Peyer's patch (tissue), 4 donors: ENCODE data around the gene NRBF2.
A peak's percentile ranks its signal among the peaks of the same experiment; 100 is the strongest.

Experiments used
- POLR2A ChIP-seq, 2 donors: fragments of 450-650 bp; IDR thresholded peaks; one replicate each; pipeline ENCODE4 v1.5.1; 2017; ENCODE audit warnings: antibody characterized with exemption in 2 of 2, mild to moderate bottlenecking in 2 of 2, moderate library complexity in 2 of 2
- TF ChIP-seq, protein P1 (sequence below), 6 experiments: fragments of 450-650 bp in 4 of 6; fragments of 200-600 bp in 2 of 6; sonication (generic) in 1 of 6; IDR thresholded peaks; one replicate each; pipeline ENCODE4 v1.5.1; 2017 to 2019; ENCODE audit warnings: antibody characterized with exemption in 6 of 6, mild to moderate bottlenecking in 3 of 6, moderate library complexity in 1 of 6

DNA sequence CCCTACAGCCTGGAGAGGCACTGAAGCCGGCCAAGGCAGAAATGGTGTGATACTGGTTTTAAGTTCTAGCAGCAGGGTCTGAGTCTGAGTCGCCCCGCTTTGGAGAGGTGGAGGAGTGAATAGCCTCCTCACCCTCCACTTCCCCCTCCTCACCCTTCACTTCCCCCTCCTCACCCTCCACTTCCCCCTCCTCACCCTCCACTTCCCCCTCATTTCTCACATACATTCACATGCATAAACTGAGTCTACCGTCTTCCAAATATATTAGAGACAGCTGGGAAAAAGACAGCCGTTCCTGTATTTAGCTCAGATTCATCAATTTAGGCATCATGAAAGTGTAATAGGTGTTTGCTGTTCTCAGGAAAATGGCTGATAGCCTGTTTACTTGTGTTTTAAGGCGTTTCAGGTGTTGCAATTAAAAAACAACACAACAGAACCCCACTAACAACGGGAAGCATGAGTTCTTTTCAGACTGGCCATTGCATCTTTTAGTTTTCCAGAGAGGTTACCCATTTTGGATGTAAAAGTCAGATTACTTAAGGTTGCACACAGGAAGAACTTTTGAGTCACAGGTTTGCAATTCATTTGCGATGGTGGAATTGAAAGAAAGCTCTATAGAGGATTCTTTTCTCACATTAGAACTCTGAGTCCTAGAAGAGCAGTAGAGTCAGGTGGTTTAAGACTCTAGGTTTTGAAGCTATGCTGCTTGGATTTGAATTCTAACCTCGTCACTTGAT is 861 bp downstream of the NRBF2 start:
- TF ChIP-seq, protein P1, sequence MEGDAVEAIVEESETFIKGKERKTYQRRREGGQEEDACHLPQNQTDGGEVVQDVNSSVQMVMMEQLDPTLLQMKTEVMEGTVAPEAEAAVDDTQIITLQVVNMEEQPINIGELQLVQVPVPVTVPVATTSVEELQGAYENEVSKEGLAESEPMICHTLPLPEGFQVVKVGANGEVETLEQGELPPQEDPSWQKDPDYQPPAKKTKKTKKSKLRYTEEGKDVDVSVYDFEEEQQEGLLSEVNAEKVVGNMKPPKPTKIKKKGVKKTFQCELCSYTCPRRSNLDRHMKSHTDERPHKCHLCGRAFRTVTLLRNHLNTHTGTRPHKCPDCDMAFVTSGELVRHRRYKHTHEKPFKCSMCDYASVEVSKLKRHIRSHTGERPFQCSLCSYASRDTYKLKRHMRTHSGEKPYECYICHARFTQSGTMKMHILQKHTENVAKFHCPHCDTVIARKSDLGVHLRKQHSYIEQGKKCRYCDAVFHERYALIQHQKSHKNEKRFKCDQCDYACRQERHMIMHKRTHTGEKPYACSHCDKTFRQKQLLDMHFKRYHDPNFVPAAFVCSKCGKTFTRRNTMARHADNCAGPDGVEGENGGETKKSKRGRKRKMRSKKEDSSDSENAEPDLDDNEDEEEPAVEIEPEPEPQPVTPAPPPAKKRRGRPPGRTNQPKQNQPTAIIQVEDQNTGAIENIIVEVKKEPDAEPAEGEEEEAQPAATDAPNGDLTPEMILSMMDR (IDR thresholded peaks at IDR 0.05), result peak in 1 of 6 experiments; percentile 4
- TF ChIP-seq POLR2A (IDR thresholded peaks at IDR 0.05), result no peak
